K562 (cell line): Measurements from ENCODE around the gene NINJ2. TPM values are rescaled to one million over a fixed set of nuclear protein-coding genes. Genes with fewer than 3 reads are reported as not detected.

ENCODE experiments used
- NR2F6 ChIP-seq: fragments of 450-650 bp; formaldehyde crosslinking; IDR thresholded peaks from 2 replicates; pipeline ENCODE4 v1.4.0; 2020; ENCODE audit warnings: mild to moderate bottlenecking
- REST ChIP-seq, 2 experiments: fragments of 450-650 bp; formaldehyde crosslinking in 1 of 2; IDR thresholded peaks; 2 replicates each; pipeline versions ENCODE4 v1.4.0 to v1.6.1; 2014 to 2020; ENCODE audit warnings: mild to moderate bottlenecking in 2 of 2, borderline replicate concordance in 1 of 2, low read depth in 1 of 2
- SMAD1 ChIP-seq: fragments of 150-350 bp; IDR thresholded peaks from 2 replicates; pipeline ENCODE4 v1.6.1; 2014; ENCODE audit warnings: low read length, low read depth; ENCODE audit not compliant: partially characterized antibody
- ZBTB40 ChIP-seq, 2 experiments: fragments of 450-650 bp in 1 of 2; sonication (generic) in 1 of 2; formaldehyde crosslinking in 1 of 2; IDR thresholded peaks; 2 replicates each; pipeline versions ENCODE4 v1.7.1 to v1.9.0; 2016 to 2022; ENCODE audit warnings: inconsistent platforms in 1 of 2, mild to moderate bottlenecking in 1 of 2, missing genetic modification reagents in 1 of 2
- polyA plus RNA-seq, 8 experiments: library from polyadenylated mRNA; depleted of rRNA in 4 of 8; stranded (reverse) in 5 of 8; unstranded in 3 of 8; fragments of >200 nt; fragmentation: Nextera tagmentation in 2 of 8; fragmentation: Illumina TruSeq in 1 of 8; extraction: Ambion mirVana in 2 of 8; extraction: Trizol in 1 of 8; gene quantifications; 2 replicates each; pipeline versions ENCODE4 v1.2.1 to v1.2.3, GENCODE V29; 2011 to 2014; ENCODE audit warnings: inconsistent platforms in 1 of 8, missing spikeins in 1 of 8
- total RNA-seq, 7 experiments: library from RNA; depleted of rRNA in 6 of 7; stranded (reverse); fragments of >200 nt in 6 of 7; fragmentation: Illumina TruSeq in 2 of 7; extraction: Trizol in 2 of 7; gene quantifications; 2 replicates each; pipeline versions ENCODE4 v1.2.1 to v1.2.3, GENCODE V29; 2011 to 2021; ENCODE audit warnings: low replicate concordance in 1 of 7
- TF ChIP-seq, protein P1 (sequence below): fragments of 250-450 bp; sonication (Bioruptor Pico); IDR thresholded peaks from 2 replicates; pipeline ENCODE4 v1.4.0; 2020; ENCODE audit warnings: mild to moderate bottlenecking

Gene NINJ2
- total and polyA plus RNA-seq, 9 of the 15 experiments (the other 6 are each of a cell fraction or from before 2014, with no cell fraction given): 2.6 to 16.0 (median 4.5) TPM

DNA sequence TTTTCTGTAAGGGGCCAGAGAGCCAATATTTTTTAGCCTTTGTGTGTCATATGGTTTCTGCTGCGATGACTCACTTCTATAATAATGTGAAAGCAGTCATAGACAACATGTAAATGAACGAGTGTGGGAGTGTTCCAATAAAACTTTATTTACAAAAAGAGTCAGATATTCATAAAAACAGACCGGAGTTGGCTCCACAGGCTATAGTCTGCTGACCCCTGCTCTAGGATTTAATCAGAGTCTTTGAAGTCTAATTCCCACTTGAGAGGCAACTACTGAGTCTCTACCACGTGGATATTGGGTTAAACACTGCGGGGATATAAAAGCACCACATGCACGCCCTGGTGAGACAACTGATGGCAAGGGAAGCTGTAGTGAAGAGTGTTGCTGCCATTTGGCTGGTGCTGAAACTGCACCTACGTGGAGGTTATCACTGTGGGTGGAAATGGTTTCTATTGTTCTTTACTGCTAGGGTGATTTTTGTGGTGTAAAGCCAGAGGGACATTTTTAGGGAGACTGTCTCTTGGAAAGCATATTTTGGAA, 3.6 kb upstream of the NINJ2 start (continued):
- peak; percentile 98 for TF ChIP-seq ZBTB40 (IDR thresholded peaks at IDR 0.05)
- peak; percentile 97 for TF ChIP-seq ZBTB40 (CRISPR knock-in tag; IDR thresholded peaks at IDR 0.05)
- 0 out of 2 replicates have a peak, but pooled peaks have one; percentile 4 for TF ChIP-seq REST (IDR thresholded peaks at IDR 0.05; ENCODE audit: borderline replicate concordance)
- TF ChIP-seq REST (CRISPR knock-in tag; IDR thresholded peaks at IDR 0.05; ENCODE audit: low read depth): no peak
- TF ChIP-seq, protein P1, sequence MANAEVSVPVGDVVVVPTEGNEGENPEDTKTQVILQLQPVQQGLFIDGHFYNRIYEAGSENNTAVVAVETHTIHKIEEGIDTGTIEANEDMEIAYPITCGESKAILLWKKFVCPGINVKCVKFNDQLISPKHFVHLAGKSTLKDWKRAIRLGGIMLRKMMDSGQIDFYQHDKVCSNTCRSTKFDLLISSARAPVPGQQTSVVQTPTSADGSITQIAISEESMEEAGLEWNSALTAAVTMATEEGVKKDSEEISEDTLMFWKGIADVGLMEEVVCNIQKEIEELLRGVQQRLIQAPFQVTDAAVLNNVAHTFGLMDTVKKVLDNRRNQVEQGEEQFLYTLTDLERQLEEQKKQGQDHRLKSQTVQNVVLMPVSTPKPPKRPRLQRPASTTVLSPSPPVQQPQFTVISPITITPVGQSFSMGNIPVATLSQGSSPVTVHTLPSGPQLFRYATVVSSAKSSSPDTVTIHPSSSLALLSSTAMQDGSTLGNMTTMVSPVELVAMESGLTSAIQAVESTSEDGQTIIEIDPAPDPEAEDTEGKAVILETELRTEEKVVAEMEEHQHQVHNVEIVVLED: no peak
- TF ChIP-seq NR2F6 (CRISPR knock-in tag): no peak
- no peak for TF ChIP-seq SMAD1
